K562 (cell line): ENCODE measurements around the gene NEDD1. TPM values are rescaled to one million over a fixed set of nuclear protein-coding genes. Genes with fewer than 3 reads are reported as not detected.

Source experiments
- CHD1 ChIP-seq: fragments of 200-600 bp; sonication (generic); IDR thresholded peaks from one replicate; pipeline ENCODE4 v1.6.1; 2012; ENCODE audit warnings: mild to moderate bottlenecking, moderate library complexity, low read length, inconsistent platforms
- EGR1 ChIP-seq: fragments of 450-650 bp; conservative IDR thresholded peaks from 2 replicates; pipeline ENCODE4 v1.6.1; 2017; ENCODE audit warnings: mild to moderate bottlenecking
- HMGN3 ChIP-seq: IDR thresholded peaks from 2 replicates; pipeline ENCODE4 v1.6.1; 2011; ENCODE audit warnings: borderline replicate concordance, low read depth, mild to moderate bottlenecking, mixed read lengths, low read length; ENCODE audit not compliant: insufficient read length; ENCODE audit errors: extremely low read depth
- HNRNPLL ChIP-seq: fragments of 200-400 bp; formaldehyde crosslinking; IDR thresholded peaks from 2 replicates; pipeline ENCODE4 v1.6.1; 2017; ENCODE audit warnings: low read length, low read depth, mild to moderate bottlenecking; ENCODE audit not compliant: poor library complexity, severe bottlenecking
- HNRNPUL1 ChIP-seq: fragments of 200-400 bp; formaldehyde crosslinking; IDR thresholded peaks from 2 replicates; pipeline ENCODE4 v1.6.1; 2017; ENCODE audit warnings: low read length
- KAT7 ChIP-seq: sonication (generic); formaldehyde crosslinking; IDR thresholded peaks from 2 replicates; pipeline ENCODE4 v1.8.0; 2022; ENCODE audit warnings: missing genetic modification reagents, mild to moderate bottlenecking, borderline replicate concordance
- MCM7 ChIP-seq, 2 experiments: fragments of 450-650 bp; IDR thresholded peaks; 2 replicates each; pipeline ENCODE4 v1.6.1; 2016 to 2018
- MTF1 ChIP-seq: fragments of 250-450 bp; sonication (Bioruptor Pico); IDR thresholded peaks from 2 replicates; pipeline ENCODE4 v1.9.0; 2021; ENCODE audit warnings: moderate library complexity, mild to moderate bottlenecking, inconsistent platforms, borderline replicate concordance
- NCOA1 ChIP-seq: fragments of 450-650 bp; IDR thresholded peaks from 2 replicates; pipeline ENCODE4 v1.6.1; 2016; ENCODE audit warnings: low read depth
- PHF20 ChIP-seq: fragments of 450-650 bp; IDR thresholded peaks from 2 replicates; pipeline ENCODE4 v1.6.1; 2018; ENCODE audit not compliant: partially characterized antibody
- POLR2G ChIP-seq: fragments of 200-400 bp; formaldehyde crosslinking; IDR thresholded peaks from 2 replicates; pipeline ENCODE4 v1.6.1; 2017; ENCODE audit warnings: low read depth, mild to moderate bottlenecking, antibody characterized with exemption, low read length, moderate library complexity
- POLR3G ChIP-seq: IDR thresholded peaks from 2 replicates; pipeline ENCODE4 v1.6.1; 2011; ENCODE audit not compliant: insufficient read length, insufficient replicate concordance; ENCODE audit errors: extremely low read depth
- RFX1 ChIP-seq: fragments of 450-650 bp; IDR thresholded peaks from 2 replicates; pipeline ENCODE4 v1.6.1; 2016; ENCODE audit warnings: mild to moderate bottlenecking, moderate library complexity
- SMARCA5 ChIP-seq: fragments of 450-650 bp; IDR thresholded peaks from 2 replicates; pipeline ENCODE4 v1.6.1; 2016
- SOX6 ChIP-seq: fragments of 450-650 bp; IDR thresholded peaks from 2 replicates; pipeline ENCODE4 v1.6.1; 2014; ENCODE audit warnings: mild to moderate bottlenecking
- SUPT5H ChIP-seq: fragments of 450-650 bp; IDR thresholded peaks from 2 replicates; pipeline ENCODE4 v1.6.1; 2016
- TAF7 ChIP-seq: fragments of 450-650 bp; IDR thresholded peaks from 2 replicates; pipeline ENCODE4 v1.6.1; 2016; ENCODE audit warnings: missing genetic modification characterization, missing compliant biosample characterization
- ZNF584 ChIP-seq: fragments of 200-800 bp; sonication (Bioruptor generic); IDR thresholded peaks from 2 replicates; pipeline ENCODE4 v1.6.1; 2016; ENCODE audit warnings: low read depth, mild to moderate bottlenecking, missing genetic modification characterization, missing compliant biosample characterization
- ZNF717 ChIP-seq: fragments of 250-450 bp; sonication (Bioruptor Pico); IDR thresholded peaks from 2 replicates; pipeline ENCODE4 v1.5.0; 2021
- polyA plus RNA-seq, 8 experiments: library from polyadenylated mRNA; depleted of rRNA in 4 of 8; stranded (reverse) in 5 of 8; unstranded in 3 of 8; fragments of >200 nt; fragmentation: Nextera tagmentation in 2 of 8; fragmentation: Illumina TruSeq in 1 of 8; extraction: Ambion mirVana in 2 of 8; extraction: Trizol in 1 of 8; gene quantifications; 2 replicates each; pipeline versions ENCODE4 v1.2.1 to v1.2.3, GENCODE V29; 2011 to 2014; ENCODE audit warnings: inconsistent platforms in 1 of 8, missing spikeins in 1 of 8
- total RNA-seq, 7 experiments: library from RNA; depleted of rRNA in 6 of 7; stranded (reverse); fragments of >200 nt in 6 of 7; fragmentation: Illumina TruSeq in 2 of 7; extraction: Trizol in 2 of 7; gene quantifications; 2 replicates each; pipeline versions ENCODE4 v1.2.1 to v1.2.3, GENCODE V29; 2011 to 2021; ENCODE audit warnings: low replicate concordance in 1 of 7
- TF ChIP-seq, protein P1 (sequence below): fragments of 150-350 bp; IDR thresholded peaks from 2 replicates; pipeline ENCODE4 v1.6.1; 2014; ENCODE audit warnings: low read depth, mild to moderate bottlenecking, low read length, borderline replicate concordance
- TF ChIP-seq, protein P2 (sequence below): fragments of 450-650 bp; IDR thresholded peaks from 2 replicates; pipeline ENCODE4 v1.6.1; 2017; ENCODE audit warnings: antibody characterized with exemption
- TF ChIP-seq, protein P3 (sequence below): sonication (generic); formaldehyde crosslinking; IDR thresholded peaks from 2 replicates; pipeline ENCODE4 v1.8.0; 2022; ENCODE audit warnings: mild to moderate bottlenecking, missing genetic modification reagents, borderline replicate concordance

The NEDD1 gene
- total and polyA plus RNA-seq, 9 of the 15 experiments (the other 6 are each of a cell fraction or from before 2014, with no cell fraction given), result 7.5 to 29.3 (median 14.8) TPM

DNA sequence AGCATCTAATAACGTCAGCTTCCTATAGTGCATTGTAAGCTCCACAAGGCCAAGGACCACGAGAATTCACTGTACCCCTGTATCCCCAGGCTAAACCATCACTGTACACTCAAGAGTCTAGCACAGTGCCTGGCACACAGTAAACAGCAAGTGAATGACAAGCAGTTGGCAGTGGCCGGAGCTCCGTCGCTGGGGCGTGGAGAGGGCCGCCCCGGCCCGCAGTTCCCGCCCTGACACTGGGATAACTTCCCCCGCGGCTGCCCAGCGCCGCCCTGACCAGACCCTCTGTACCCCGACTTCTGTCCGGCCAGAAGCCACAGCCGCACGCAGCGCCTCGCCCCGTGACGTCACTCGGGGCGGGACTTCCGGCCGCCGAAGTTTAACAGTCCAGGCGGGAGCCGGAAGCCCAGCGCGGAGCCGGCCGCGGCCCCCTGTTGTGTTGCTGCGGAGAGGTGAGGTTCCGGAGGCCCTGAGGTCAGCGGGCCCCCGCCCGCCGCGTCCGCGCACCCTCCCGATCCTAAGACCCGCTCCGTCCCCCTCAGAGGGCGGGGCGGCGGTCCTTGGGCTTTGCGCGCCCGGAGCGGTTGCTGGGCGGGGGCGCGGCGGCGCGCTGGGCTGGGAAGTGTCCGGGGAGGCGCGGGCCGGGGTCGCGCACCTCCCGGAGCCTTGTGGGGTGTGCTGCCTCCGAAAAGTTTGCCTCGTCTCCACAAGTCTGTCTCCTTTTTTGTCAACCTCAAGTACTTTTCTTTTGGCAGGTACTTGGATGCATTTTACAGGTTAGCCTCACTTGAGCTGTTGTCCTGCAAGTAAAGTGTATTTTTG is at the start of gene NEDD1 (continued):
- TF ChIP-seq RFX1 (no peak), KAT7 (CRISPR knock-in tag) (peak; percentile 83), TAF7 (0 out of 2 replicates have a peak, but pooled peaks have one; percentile 19), SOX6 (peak; percentile 46; the same call in 1 of the 2 replicates), ZNF717 (CRISPR knock-in tag) (no peak), MCM7 (IDR thresholded peaks at IDR 0.05) (no peak), PHF20 (peak; percentile 28), ZNF584 (CRISPR knock-in tag) (no peak), POLR3G (no peak), HNRNPLL (peak; percentile 38), POLR2G (peak; percentile 90), EGR1 (peak; percentile 5; the same call in 1 of the 2 replicates), SMARCA5 (peak; percentile 97), HNRNPUL1 (no peak), HMGN3 (peak; percentile 75), NCOA1 (0 out of 2 replicates have a peak, but pooled peaks have one; percentile 14), CHD1 (no peak), SUPT5H (peak; percentile 82), MTF1 (CRISPR knock-in tag) (no peak)
- TF ChIP-seq, protein P1, sequence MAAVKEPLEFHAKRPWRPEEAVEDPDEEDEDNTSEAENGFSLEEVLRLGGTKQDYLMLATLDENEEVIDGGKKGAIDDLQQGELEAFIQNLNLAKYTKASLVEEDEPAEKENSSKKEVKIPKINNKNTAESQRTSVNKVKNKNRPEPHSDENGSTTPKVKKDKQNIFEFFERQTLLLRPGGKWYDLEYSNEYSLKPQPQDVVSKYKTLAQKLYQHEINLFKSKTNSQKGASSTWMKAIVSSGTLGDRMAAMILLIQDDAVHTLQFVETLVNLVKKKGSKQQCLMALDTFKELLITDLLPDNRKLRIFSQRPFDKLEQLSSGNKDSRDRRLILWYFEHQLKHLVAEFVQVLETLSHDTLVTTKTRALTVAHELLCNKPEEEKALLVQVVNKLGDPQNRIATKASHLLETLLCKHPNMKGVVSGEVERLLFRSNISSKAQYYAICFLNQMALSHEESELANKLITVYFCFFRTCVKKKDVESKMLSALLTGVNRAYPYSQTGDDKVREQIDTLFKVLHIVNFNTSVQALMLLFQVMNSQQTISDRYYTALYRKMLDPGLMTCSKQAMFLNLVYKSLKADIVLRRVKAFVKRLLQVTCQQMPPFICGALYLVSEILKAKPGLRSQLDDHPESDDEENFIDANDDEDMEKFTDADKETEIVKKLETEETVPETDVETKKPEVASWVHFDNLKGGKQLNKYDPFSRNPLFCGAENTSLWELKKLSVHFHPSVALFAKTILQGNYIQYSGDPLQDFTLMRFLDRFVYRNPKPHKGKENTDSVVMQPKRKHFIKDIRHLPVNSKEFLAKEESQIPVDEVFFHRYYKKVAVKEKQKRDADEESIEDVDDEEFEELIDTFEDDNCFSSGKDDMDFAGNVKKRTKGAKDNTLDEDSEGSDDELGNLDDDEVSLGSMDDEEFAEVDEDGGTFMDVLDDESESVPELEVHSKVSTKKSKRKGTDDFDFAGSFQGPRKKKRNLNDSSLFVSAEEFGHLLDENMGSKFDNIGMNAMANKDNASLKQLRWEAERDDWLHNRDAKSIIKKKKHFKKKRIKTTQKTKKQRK, result no peak
- TF ChIP-seq, protein P2, sequence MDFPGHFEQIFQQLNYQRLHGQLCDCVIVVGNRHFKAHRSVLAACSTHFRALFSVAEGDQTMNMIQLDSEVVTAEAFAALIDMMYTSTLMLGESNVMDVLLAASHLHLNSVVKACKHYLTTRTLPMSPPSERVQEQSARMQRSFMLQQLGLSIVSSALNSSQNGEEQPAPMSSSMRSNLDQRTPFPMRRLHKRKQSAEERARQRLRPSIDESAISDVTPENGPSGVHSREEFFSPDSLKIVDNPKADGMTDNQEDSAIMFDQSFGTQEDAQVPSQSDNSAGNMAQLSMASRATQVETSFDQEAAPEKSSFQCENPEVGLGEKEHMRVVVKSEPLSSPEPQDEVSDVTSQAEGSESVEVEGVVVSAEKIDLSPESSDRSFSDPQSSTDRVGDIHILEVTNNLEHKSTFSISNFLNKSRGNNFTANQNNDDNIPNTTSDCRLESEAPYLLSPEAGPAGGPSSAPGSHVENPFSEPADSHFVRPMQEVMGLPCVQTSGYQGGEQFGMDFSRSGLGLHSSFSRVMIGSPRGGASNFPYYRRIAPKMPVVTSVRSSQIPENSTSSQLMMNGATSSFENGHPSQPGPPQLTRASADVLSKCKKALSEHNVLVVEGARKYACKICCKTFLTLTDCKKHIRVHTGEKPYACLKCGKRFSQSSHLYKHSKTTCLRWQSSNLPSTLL, result no peak
- TF ChIP-seq, protein P3, sequence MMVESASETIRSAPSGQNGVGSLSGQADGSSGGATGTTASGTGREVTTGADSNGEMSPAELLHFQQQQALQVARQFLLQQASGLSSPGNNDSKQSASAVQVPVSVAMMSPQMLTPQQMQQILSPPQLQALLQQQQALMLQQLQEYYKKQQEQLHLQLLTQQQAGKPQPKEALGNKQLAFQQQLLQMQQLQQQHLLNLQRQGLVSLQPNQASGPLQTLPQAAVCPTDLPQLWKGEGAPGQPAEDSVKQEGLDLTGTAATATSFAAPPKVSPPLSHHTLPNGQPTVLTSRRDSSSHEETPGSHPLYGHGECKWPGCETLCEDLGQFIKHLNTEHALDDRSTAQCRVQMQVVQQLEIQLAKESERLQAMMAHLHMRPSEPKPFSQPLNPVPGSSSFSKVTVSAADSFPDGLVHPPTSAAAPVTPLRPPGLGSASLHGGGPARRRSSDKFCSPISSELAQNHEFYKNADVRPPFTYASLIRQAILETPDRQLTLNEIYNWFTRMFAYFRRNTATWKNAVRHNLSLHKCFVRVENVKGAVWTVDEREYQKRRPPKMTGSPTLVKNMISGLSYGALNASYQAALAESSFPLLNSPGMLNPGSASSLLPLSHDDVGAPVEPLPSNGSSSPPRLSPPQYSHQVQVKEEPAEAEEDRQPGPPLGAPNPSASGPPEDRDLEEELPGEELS (CRISPR knock-in tag), result no peak
